ENCODE results near the gene TAF1D.
A peak's percentile ranks its signal among the peaks of the same experiment; 100 is the strongest.
"Not testable (repeated sequence)": the region's sequence is repeated elsewhere in the genome, so short reads cannot be mapped to it uniquely, and the experiment has no call there.

The TAF1D gene, protein sequence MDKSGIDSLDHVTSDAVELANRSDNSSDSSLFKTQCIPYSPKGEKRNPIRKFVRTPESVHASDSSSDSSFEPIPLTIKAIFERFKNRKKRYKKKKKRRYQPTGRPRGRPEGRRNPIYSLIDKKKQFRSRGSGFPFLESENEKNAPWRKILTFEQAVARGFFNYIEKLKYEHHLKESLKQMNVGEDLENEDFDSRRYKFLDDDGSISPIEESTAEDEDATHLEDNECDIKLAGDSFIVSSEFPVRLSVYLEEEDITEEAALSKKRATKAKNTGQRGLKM

DNA sequence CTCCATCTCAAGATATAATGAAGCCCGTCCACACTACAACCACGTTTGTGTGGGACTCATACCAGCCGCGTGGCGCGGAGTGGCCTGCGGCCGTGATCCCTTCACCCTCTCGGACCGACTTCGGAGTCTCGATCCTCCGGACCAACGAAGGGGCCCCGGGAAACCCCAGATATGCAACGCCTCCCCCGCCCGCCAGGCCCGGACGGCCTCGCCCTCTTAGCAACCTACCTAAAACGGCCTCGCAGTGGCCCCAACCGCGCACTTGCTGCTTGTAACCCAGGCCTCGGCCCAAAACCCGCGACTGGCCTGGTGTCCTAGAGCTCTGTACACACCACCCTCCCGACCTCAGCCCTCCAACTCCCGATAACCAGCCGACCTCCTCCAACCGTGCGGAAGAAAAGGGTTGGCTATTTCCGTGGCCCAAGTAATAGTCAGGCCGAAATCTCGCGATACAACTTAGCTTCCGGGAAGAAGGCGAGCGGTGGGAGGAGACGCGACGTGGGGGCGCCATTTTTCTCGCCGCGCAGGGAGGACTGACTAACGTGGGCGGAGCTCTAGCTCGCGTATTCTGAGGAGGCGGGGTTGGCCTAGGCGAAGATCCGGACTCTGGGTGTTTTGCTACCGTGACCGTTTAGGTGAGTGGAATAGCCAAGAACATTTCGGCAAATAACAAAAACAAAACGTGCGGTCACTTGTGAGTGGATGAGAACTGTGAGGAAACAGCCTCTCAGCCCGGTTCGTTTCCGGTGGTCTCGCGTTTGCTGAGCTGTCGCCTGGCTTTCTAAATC is at the start of gene TAF1D, which contains the start of gene C11orf54:
TSS of gene TAF1D (minus strand) at position 402 of the 788 bp plus-strand sequence. CDS start 2,191 bp downstream, outside the sequence.
TSS of gene C11orf54 (plus strand) at position 579 of the 788 bp plus-strand sequence. CDS start 5,722 bp downstream, outside the sequence.
- TF ChIP-seq, protein P1, sequence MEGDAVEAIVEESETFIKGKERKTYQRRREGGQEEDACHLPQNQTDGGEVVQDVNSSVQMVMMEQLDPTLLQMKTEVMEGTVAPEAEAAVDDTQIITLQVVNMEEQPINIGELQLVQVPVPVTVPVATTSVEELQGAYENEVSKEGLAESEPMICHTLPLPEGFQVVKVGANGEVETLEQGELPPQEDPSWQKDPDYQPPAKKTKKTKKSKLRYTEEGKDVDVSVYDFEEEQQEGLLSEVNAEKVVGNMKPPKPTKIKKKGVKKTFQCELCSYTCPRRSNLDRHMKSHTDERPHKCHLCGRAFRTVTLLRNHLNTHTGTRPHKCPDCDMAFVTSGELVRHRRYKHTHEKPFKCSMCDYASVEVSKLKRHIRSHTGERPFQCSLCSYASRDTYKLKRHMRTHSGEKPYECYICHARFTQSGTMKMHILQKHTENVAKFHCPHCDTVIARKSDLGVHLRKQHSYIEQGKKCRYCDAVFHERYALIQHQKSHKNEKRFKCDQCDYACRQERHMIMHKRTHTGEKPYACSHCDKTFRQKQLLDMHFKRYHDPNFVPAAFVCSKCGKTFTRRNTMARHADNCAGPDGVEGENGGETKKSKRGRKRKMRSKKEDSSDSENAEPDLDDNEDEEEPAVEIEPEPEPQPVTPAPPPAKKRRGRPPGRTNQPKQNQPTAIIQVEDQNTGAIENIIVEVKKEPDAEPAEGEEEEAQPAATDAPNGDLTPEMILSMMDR (IDR thresholded peaks at IDR 0.05; ENCODE audit: low read depth, low read length, missing control alignments): no peak
- DNase-seq (ENCODE audit: low read depth): peak; percentile 96
- peak within 1 kb of the TSS; percentile 83 for H3K4me3 ChIP-seq (ENCODE audit: low read depth, low read length)

GRCh38 chr11:93784935-93785360 is 43.7 kb upstream of the TAF1D start:
- DNase-seq (ENCODE audit: low read depth): no peak
- peak overlapping the region; percentile 87 for H3K4me3 ChIP-seq (ENCODE audit: low read depth, low read length)
- TF ChIP-seq, protein P1 (IDR thresholded peaks at IDR 0.05; ENCODE audit: low read depth, low read length, missing control alignments): no peak

- peak within 1 kb of the TSS; percentile 87 for H3K4me3 ChIP-seq (ENCODE audit: low read depth, low read length)
- DNase-seq (ENCODE audit: low read depth): peak; percentile 77
- TF ChIP-seq, protein P1 (IDR thresholded peaks at IDR 0.05; ENCODE audit: low read depth, low read length, missing control alignments): peak; percentile 65
These were observed 43.0 kb upstream of the TAF1D start, which contains the start of gene MED17 for GRCh38 chr11:93784145-93784934. MED17 (plus strand) TSS chr11:93784282; CDS start chr11:93784514, 232 bp downstream.

GRCh38 chr11:93783765-93784144 is 42.5 kb upstream of the TAF1D start:
- no peak for DNase-seq (ENCODE audit: low read depth)
- TF ChIP-seq, protein P1 (IDR thresholded peaks at IDR 0.05; ENCODE audit: low read depth, low read length, missing control alignments): no peak
- H3K4me3 ChIP-seq (ENCODE audit: low read depth, low read length): peak overlapping the region; percentile 87

DNA sequence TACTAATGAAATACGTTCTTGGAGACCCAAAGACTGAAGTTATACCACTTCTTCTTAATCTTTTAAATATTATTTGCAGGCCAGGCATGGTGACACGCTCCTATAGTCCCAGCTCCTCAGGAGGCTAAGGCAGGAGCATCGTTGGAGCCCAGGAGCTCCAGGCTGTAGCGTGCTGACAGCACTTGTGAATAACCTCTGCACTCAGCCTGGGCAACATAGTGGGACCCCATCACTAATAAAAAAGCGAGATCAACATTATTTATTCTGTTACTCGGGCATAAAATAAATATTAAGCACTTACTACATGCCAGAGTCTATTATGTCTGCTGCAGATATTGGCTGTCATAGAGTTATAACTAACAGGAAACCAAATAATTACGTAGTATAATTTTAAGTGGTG is 42.1 kb upstream of the TAF1D start:
- no peak for DNase-seq (ENCODE audit: low read depth)
- peak overlapping the region; percentile 87 for H3K4me3 ChIP-seq (ENCODE audit: low read depth, low read length)
- TF ChIP-seq, protein P1 (IDR thresholded peaks at IDR 0.05; ENCODE audit: low read depth, low read length, missing control alignments): no peak

DNA sequence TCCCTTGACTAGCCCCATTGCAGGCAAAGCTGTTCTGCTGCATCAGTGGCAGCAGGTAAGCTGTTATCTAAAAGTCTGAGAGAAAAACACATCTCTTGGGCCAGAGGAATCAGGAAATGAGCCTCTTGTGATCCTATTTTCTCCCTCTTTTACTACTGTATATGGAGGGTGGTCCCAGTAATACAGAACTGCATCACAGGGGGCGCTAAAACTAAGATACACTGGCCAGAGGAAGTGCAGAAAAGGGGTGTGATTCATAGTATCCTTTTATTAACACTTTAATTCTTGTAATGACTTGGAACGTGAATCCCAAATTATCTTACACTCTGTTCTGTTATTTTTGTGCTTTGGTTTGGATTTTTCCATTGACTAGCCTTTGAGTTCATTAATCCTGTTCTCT is 34.0 kb upstream of the TAF1D start:
- H3K4me3 ChIP-seq (ENCODE audit: low read depth, low read length): no peak overlapping the region
- TF ChIP-seq, protein P1 (IDR thresholded peaks at IDR 0.05; ENCODE audit: low read depth, low read length, missing control alignments): peak; percentile 19
- no peak for DNase-seq (ENCODE audit: low read depth)

DNA sequence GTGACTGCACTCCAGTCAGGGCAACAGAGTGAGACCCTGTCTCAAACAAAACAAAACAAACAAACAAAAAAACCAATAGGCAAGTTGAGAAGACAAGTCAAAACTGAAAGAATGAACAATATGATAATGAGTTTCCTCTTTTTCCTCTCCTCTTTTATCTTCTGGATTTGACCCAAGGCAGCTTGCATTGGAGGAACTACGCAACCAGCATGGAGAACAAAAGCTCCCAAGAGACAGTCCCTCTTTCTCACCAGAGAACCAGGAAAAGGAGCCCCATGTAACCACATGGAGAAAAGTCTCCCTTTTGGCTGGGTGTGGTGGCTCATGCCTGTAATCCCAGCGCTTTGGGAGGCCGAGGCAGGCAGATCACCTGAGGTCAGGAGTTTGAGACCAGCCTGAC is 33.3 kb upstream of the TAF1D start:
- DNase-seq (ENCODE audit: low read depth); H3K4me3 ChIP-seq (ENCODE audit: low read depth, low read length): not testable (repeated sequence)
